Tibial nerve (tissue), 4 donors: ENCODE measurements around the gene XIST.
"Not testable (repeated sequence)": the region's sequence is repeated elsewhere in the genome, so short reads cannot be mapped to it uniquely, and the experiment has no call there.

ENCODE experiments used
- EP300 ChIP-seq, 2 donors: sonication (generic); formaldehyde crosslinking; IDR thresholded peaks; one replicate each; pipeline ENCODE4 v1.6.1; 2017; ENCODE audit warnings: antibody characterized with exemption in 2 of 2, mild to moderate bottlenecking in 1 of 2
- POLR2A ChIP-seq, 2 donors: fragments of 450-650 bp; IDR thresholded peaks; one replicate each; pipeline ENCODE4 v1.6.1; 2017; ENCODE audit warnings: antibody characterized with exemption in 2 of 2, mild to moderate bottlenecking in 2 of 2, moderate library complexity in 2 of 2
- TF ChIP-seq, protein P1 (sequence below), 5 experiments: fragments of 200-600 bp in 3 of 5; fragments of 450-650 bp in 2 of 5; sonication (generic) in 3 of 5; IDR thresholded peaks; one replicate each; pipeline ENCODE4 v1.5.1; 2016 to 2019; ENCODE audit warnings: antibody characterized with exemption in 5 of 5, mild to moderate bottlenecking in 3 of 5, moderate library complexity in 2 of 5

DNA sequence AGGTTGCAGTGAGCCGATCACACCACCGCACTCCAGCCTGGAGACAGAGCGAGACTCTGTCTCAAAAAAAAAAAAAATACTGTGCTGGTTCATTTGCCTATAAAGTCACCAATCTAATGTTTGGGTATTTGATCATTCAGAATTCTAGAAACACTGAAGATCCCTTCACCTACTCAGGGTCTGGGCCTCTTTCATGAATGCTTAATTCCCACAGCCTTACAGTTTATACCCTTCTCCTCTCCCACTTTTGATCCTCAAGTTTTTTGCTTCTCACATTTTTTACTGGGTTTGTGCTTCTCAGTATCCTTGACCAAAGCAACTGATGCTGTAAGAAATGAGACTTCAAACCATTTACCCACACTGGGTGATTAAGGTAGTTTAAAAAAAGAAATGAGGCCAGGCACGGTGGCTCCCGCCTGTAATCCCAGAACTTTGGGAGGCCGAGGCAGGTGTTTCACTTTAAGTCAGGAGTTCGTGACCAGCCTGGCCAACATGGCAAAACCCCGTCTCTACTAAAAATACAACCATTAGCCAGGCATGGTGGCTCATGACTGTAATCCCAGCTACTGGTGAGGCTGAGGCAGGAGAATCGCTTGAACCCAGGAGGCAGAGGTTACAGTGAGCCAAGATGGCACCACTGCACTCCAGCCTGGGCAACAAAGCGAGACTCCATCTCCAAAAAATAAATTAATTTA is 32.5 kb downstream of the XIST start:
- not testable (repeated sequence) for TF ChIP-seq POLR2A, EP300 (IDR thresholded peaks at IDR 0.05)
- TF ChIP-seq, protein P1, sequence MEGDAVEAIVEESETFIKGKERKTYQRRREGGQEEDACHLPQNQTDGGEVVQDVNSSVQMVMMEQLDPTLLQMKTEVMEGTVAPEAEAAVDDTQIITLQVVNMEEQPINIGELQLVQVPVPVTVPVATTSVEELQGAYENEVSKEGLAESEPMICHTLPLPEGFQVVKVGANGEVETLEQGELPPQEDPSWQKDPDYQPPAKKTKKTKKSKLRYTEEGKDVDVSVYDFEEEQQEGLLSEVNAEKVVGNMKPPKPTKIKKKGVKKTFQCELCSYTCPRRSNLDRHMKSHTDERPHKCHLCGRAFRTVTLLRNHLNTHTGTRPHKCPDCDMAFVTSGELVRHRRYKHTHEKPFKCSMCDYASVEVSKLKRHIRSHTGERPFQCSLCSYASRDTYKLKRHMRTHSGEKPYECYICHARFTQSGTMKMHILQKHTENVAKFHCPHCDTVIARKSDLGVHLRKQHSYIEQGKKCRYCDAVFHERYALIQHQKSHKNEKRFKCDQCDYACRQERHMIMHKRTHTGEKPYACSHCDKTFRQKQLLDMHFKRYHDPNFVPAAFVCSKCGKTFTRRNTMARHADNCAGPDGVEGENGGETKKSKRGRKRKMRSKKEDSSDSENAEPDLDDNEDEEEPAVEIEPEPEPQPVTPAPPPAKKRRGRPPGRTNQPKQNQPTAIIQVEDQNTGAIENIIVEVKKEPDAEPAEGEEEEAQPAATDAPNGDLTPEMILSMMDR (IDR thresholded peaks at IDR 0.05): not testable (repeated sequence)
